SK-N-SH treated with all-trans-retinoic acid at 6 μM for 48 hours (cell line): ENCODE results near the gene FBLN5.

ENCODE experiments used
- GLIS3 ChIP-seq: fragments of 250-450 bp; sonication (Bioruptor Pico); IDR thresholded peaks from 2 replicates; pipeline ENCODE4 v1.5.0; 2020; ENCODE audit warnings: mild to moderate bottlenecking, moderate library complexity
- ZNF70 ChIP-seq: fragments of 450-650 bp; formaldehyde crosslinking; IDR thresholded peaks from 2 replicates; pipeline ENCODE4 v1.5.0; 2020; ENCODE audit warnings: mild to moderate bottlenecking, moderate library complexity
- TF ChIP-seq, protein P1 (sequence below): fragments of 250-450 bp; sonication (Bioruptor Pico); IDR thresholded peaks from 2 replicates; pipeline ENCODE4 v1.8.0; 2020; ENCODE audit warnings: mild to moderate bottlenecking, moderate library complexity, borderline replicate concordance

DNA sequence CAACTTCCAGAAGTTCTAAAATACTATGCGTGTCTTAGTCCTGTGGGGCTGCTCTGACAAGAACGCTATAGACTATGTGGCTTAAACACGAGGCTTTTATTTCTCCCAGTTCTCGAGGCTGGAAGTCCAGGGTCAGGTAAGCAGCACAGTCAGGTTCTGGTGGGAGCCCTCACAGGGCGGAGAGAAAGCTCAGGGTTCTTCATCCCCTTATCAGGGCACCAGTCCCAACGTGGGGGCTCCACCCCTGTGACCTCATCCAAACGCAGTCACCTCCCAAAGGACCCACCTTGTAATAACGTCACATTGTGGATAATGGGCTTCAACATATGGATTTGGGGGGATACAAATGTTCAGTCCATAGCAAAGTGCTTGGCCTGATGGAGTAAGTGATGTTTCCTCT is 43.0 kb downstream of the FBLN5 start:
- TF ChIP-seq, protein P1, sequence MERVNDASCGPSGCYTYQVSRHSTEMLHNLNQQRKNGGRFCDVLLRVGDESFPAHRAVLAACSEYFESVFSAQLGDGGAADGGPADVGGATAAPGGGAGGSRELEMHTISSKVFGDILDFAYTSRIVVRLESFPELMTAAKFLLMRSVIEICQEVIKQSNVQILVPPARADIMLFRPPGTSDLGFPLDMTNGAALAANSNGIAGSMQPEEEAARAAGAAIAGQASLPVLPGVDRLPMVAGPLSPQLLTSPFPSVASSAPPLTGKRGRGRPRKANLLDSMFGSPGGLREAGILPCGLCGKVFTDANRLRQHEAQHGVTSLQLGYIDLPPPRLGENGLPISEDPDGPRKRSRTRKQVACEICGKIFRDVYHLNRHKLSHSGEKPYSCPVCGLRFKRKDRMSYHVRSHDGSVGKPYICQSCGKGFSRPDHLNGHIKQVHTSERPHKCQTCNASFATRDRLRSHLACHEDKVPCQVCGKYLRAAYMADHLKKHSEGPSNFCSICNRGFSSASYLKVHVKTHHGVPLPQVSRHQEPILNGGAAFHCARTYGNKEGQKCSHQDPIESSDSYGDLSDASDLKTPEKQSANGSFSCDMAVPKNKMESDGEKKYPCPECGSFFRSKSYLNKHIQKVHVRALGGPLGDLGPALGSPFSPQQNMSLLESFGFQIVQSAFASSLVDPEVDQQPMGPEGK (CRISPR knock-in tag) = no peak
- TF ChIP-seq ZNF70 (CRISPR knock-in tag) = no peak
- TF ChIP-seq GLIS3 (CRISPR knock-in tag) = no peak
